ENCODE data around the gene SCNN1B. TPM values are rescaled to one million over a fixed set of nuclear protein-coding genes. Genes with fewer than 3 reads are reported as not detected.

Gene SCNN1B
- total and polyA plus RNA-seq, 9 donors: 0.13 to 2.5 (median 1.0) TPM; not detected in 1

GRCh38 chr16:23367564-23367963 is 65.5 kb downstream of the SCNN1B start:
- no peaks in the 10 kb centered on the region for H3K4me1 ChIP-seq (ENCODE audit: insufficient read depth)
- no peaks in the 10 kb centered on the region for H3K27me3 ChIP-seq
- H3K4me3 ChIP-seq: no peak overlapping the region
- no peaks in the 10 kb centered on the region for H3K9me3 ChIP-seq
- DNase-seq: no peak
- WGBS, 3 donors: 76 to 84% (median 78%) methylated on average over 10 of the region's 10 CpGs
- H3K27ac ChIP-seq: no peak overlapping the region
- H3K36me3 ChIP-seq: no peaks in the 10 kb centered on the region
- TF ChIP-seq, protein P1, sequence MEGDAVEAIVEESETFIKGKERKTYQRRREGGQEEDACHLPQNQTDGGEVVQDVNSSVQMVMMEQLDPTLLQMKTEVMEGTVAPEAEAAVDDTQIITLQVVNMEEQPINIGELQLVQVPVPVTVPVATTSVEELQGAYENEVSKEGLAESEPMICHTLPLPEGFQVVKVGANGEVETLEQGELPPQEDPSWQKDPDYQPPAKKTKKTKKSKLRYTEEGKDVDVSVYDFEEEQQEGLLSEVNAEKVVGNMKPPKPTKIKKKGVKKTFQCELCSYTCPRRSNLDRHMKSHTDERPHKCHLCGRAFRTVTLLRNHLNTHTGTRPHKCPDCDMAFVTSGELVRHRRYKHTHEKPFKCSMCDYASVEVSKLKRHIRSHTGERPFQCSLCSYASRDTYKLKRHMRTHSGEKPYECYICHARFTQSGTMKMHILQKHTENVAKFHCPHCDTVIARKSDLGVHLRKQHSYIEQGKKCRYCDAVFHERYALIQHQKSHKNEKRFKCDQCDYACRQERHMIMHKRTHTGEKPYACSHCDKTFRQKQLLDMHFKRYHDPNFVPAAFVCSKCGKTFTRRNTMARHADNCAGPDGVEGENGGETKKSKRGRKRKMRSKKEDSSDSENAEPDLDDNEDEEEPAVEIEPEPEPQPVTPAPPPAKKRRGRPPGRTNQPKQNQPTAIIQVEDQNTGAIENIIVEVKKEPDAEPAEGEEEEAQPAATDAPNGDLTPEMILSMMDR (IDR thresholded peaks at IDR 0.05): no peak
- TF ChIP-seq EP300 (IDR thresholded peaks at IDR 0.05): no peak
- no peak for TF ChIP-seq POLR2A (IDR thresholded peaks at IDR 0.05)
- intact Hi-C loops (cut with DNase I): no loop called here

DNA sequence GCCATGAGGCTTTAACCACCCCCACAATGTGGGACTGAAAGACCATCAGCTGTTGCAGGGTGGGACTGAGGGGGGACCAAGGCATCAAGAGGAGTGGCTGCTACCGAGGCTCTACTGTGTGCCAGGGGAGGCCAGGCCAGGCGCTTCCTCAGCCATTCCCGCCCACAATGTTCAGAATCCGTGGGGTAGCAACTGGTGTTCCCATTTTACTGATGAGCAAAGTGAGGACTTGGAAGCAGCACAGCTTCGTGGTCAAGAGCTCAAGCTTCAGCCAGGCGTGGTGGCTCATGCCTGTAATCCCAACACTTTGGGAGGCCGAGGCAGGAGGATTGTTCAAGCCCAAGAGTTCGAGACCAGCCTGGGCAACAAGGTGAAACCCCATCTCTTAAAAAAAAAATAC is 65.9 kb downstream of the SCNN1B start:
- H3K27me3 ChIP-seq: no peaks in the 10 kb centered on the region
- whole genome bisulfite sequencing, 3 donors: 81 to 87% (median 84%) methylated on average over 8 of the region's 8 CpGs
- no peaks in the 10 kb centered on the region for H3K4me1 ChIP-seq (ENCODE audit: insufficient read depth)
- no peak overlapping the region for H3K4me3 ChIP-seq
- TF ChIP-seq, protein P1 (IDR thresholded peaks at IDR 0.05): no peak
- TF ChIP-seq POLR2A (IDR thresholded peaks at IDR 0.05) (no peak), EP300 (IDR thresholded peaks at IDR 0.05) (no peak)
- H3K9me3 ChIP-seq: no peaks in the 10 kb centered on the region
- intact Hi-C loops (cut with DNase I): no loop called here
- no peaks in the 10 kb centered on the region for H3K36me3 ChIP-seq
- DNase-seq: no peak
- H3K27ac ChIP-seq: no peak overlapping the region

DNA sequence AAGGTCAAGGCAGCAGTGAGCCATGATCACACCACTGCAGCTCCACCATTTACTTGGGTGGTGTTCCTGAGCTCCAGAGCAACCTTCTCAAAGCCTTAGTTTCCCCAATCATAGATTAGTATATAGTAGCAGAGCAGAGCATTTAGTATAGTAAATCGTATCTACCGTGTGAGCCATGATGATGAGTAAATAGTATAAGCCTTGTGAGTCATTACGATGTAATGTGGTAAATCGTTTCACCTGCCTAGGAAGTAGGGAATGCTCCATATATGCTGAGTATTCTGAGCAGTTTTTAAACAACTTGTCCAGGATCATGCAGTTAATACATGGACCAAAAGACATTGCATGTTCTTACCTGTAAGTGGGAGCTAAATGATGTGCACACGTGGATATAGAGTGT is 66.4 kb downstream of the SCNN1B start:
- no peaks in the 10 kb centered on the region for H3K27me3 ChIP-seq
- no peak overlapping the region for H3K27ac ChIP-seq
- no peaks in the 10 kb centered on the region for H3K4me1 ChIP-seq (ENCODE audit: insufficient read depth)
- WGBS, 3 donors: 66 to 74% (median 70%) methylated on average over 5 of the region's 5 CpGs
- DNase-seq: no peak
- intact Hi-C loops (cut with DNase I): no loop called here
- H3K36me3 ChIP-seq: no peaks in the 10 kb centered on the region
- H3K4me3 ChIP-seq: no peak overlapping the region
- no peaks in the 10 kb centered on the region for H3K9me3 ChIP-seq
- TF ChIP-seq EP300 (IDR thresholded peaks at IDR 0.05) (no peak), POLR2A (IDR thresholded peaks at IDR 0.05) (no peak)
- TF ChIP-seq, protein P1 (IDR thresholded peaks at IDR 0.05): no peak

DNA sequence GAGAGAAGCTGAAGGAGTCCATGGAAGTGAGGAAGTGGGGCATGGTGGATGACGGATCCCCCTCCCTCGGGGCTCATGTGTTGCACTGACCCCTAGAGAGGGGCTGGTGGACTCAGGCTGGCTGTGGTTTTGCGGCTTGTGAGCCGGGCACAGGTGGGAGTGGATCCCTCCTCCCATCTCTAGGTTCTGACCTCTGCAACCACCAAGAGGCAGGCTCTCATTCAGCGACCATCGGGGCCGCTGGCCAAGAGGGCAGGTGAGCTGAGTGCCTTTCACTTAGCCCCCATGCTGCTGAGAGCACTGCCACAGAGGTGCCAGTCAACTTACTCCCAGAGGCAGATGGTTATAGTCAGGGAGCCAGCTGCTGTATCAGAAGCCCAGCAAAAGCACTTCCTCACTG is 67.3 kb downstream of the SCNN1B start:
- H3K27ac ChIP-seq: no peak overlapping the region
- H3K9me3 ChIP-seq: no peaks in the 10 kb centered on the region
- no peaks in the 10 kb centered on the region for H3K27me3 ChIP-seq
- no peak overlapping the region for H3K4me3 ChIP-seq
- intact Hi-C loops (cut with DNase I): no loop called here
- DNase-seq: no peak
- TF ChIP-seq POLR2A (IDR thresholded peaks at IDR 0.05): no peak
- H3K36me3 ChIP-seq: no peaks in the 10 kb centered on the region
- H3K4me1 ChIP-seq (ENCODE audit: insufficient read depth): no peaks in the 10 kb centered on the region
- WGBS, 3 donors: 41 to 48% (median 42%) methylated on average over 7 of the region's 7 CpGs

- no peaks in the 10 kb centered on the region for H3K9me3 ChIP-seq
- H3K4me1 ChIP-seq (ENCODE audit: insufficient read depth): no peaks in the 10 kb centered on the region
- TF ChIP-seq EP300 (IDR thresholded peaks at IDR 0.05) (no peak), POLR2A (IDR thresholded peaks at IDR 0.05) (no peak)
- TF ChIP-seq, protein P1 (IDR thresholded peaks at IDR 0.05): no peak
- 73 to 74% (median 73%) methylated on average over 9 of the region's 9 CpGs for WGBS, 3 donors
- H3K36me3 ChIP-seq: no peaks in the 10 kb centered on the region
- H3K27me3 ChIP-seq: no peaks in the 10 kb centered on the region
- no peak for DNase-seq
- no peak overlapping the region for H3K27ac ChIP-seq
- H3K4me3 ChIP-seq: no peak overlapping the region
- intact Hi-C loops (cut with DNase I): no loop called here
These were observed 69.3 kb downstream of the SCNN1B start for GRCh38 chr16:23371368-23371767.
